GM21576 (cell line): Measurements from ENCODE around the gene PPFIA4.

Experiments used
- ATAC-seq: cut with Tn5 transposase; IDR thresholded peaks from one replicate; pipeline ENCODE4 v1.9.1; 2021; ENCODE audit warnings: mild to moderate bottlenecking, moderate library complexity; ENCODE audit not compliant: unreplicated experiment

Gene PPFIA4

GRCh38 chr1:203081465-203082230 is 55.4 kb downstream of the PPFIA4 start:
- ATAC-seq = no peak

- ATAC-seq = no peak
These were observed 55.9 kb downstream of the PPFIA4 start for GRCh38 chr1:203082231-203082505.

- no peak for ATAC-seq
These were observed 56.5 kb downstream of the PPFIA4 start for GRCh38 chr1:203082571-203083462.

GRCh38 chr1:203083463-203083921 is 57.2 kb downstream of the PPFIA4 start:
- no peak for ATAC-seq

GRCh38 chr1:203084588-203085527 is 58.6 kb downstream of the PPFIA4 start:
- ATAC-seq = no peak

- ATAC-seq = no peak
These were observed 59.5 kb downstream of the PPFIA4 start, which contains the start of gene MYOG for GRCh38 chr1:203085528-203086406. Gene MYOG, minus strand, starts transcription at chr1:203086012. Its CDS starts 51 bp downstream, at chr1:203085961.

GRCh38 chr1:203086992-203087763 is 60.9 kb downstream of the PPFIA4 start:
- ATAC-seq = no peak

GRCh38 chr1:203088441-203088840 is 62.1 kb downstream of the PPFIA4 start:
- no peak for ATAC-seq

GRCh38 chr1:203089001-203089650 is 62.8 kb downstream of the PPFIA4 start:
- ATAC-seq = no peak

- ATAC-seq = no peak
These were observed 63.4 kb downstream of the PPFIA4 start for GRCh38 chr1:203089651-203090045.

- no peak for ATAC-seq
These were observed 64.3 kb downstream of the PPFIA4 start for GRCh38 chr1:203090421-203091198.

GRCh38 chr1:203091199-203091477 is 64.8 kb downstream of the PPFIA4 start:
- ATAC-seq = no peak

- ATAC-seq = no peak
These were observed 65.6 kb downstream of the PPFIA4 start for GRCh38 chr1:203091761-203092330.

GRCh38 chr1:203093754-203094410 is 67.6 kb downstream of the PPFIA4 start:
- no peak for ATAC-seq

GRCh38 chr1:203095061-203095690 is 68.9 kb downstream of the PPFIA4 start:
- no peak for ATAC-seq

GRCh38 chr1:203096566-203096965 is 70.3 kb downstream of the PPFIA4 start:
- no peak for ATAC-seq

GRCh38 chr1:203097001-203097400 is 70.7 kb downstream of the PPFIA4 start:
- no peak for ATAC-seq
